ENCODE data around the gene TOM1L1. TPM values are rescaled to one million over a fixed set of nuclear protein-coding genes. Genes with fewer than 3 reads are reported as not detected.

The TOM1L1 gene
- total RNA-seq, 2 experiments from 2014 or later: 0.83 to 0.86 TPM

DNA sequence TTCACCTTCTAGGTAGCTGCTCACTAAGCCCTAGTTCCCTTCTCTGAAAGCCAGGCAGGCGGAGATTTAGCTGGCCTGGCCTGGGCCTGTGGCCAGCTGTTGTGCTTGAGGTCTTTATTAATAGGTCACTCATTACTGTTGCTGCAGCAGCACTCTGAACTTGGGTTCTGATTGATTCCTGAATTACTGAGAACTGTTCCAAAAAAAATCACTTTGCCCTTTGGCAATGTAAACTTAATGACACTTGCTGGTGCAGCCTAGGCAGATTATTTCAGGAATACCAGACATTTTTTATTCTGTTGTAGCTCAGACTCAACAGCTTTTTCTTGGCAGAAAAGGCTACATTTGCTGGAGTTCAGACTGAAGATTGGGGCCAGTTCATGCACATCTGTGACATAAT is 2.7 kb downstream of the TOM1L1 start:
- no peak overlapping the region for H3K27ac Mint-ChIP-seq
- CTCF ChIA-PET: no interaction called here
- POLR2A ChIA-PET: no interaction called here
- no peaks in the 10 kb centered on the region for H3K9me3 Mint-ChIP-seq
- H3K4me1 Mint-ChIP-seq: peaks cover 11% of the 10 kb centered on the region
- no peaks in the 10 kb centered on the region for H3K36me3 Mint-ChIP-seq (ENCODE audit: low read depth)
- H3K4me3 Mint-ChIP-seq: no peak overlapping the region
- DNase-seq: no peak
- peaks cover 29% of the 10 kb centered on the region for H3K27me3 Mint-ChIP-seq

DNA sequence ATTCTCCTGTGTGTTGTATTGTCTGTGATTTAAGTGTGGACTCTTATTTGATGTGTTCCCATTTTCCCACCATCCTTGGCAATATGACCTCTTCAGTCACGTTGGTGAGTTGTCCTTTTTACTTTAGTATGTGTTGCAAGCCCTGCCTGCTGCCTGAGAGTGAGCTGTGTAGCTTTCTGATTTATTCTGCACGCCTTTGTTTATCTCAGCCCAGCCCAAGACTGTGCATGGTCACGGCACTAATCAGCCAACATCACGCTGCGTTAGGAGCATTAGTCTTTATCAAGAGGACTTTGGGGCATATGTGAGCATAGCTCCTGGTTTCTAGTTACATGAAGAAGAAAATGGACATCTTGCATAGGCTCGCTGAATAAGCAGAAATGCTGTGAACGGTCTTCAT is 6.0 kb downstream of the TOM1L1 start:
- no peak for DNase-seq
- Mint-ChIP-seq H3K27ac (no peak overlapping the region), H3K4me3 (no peak overlapping the region), H3K27me3 (peaks cover 3% of the 10 kb centered on the region), H3K4me1 (peaks cover 2% of the 10 kb centered on the region), H3K36me3 (ENCODE audit: low read depth) (no peaks in the 10 kb centered on the region), H3K9me3 (no peaks in the 10 kb centered on the region)
- CTCF ChIA-PET: no interaction called here
- POLR2A ChIA-PET: no interaction called here

- POLR2A ChIA-PET: no interaction called here
- H3K27ac Mint-ChIP-seq: no peak overlapping the region
- CTCF ChIA-PET: no interaction called here
- no peak for DNase-seq
- no peaks in the 10 kb centered on the region for H3K9me3 Mint-ChIP-seq
- no peak overlapping the region for H3K4me3 Mint-ChIP-seq
- no peaks in the 10 kb centered on the region for H3K36me3 Mint-ChIP-seq (ENCODE audit: low read depth)
- H3K27me3 Mint-ChIP-seq: peaks cover 2% of the 10 kb centered on the region
- peaks cover 2% of the 10 kb centered on the region for H3K4me1 Mint-ChIP-seq
Observed at GRCh38 chr17:54907376-54907775, 6.7 kb downstream of the TOM1L1 start.

GRCh38 chr17:54909766-54910165 is 9.1 kb downstream of the TOM1L1 start:
- CTCF ChIA-PET: no interaction called here
- Mint-ChIP-seq H3K27me3 (no peaks in the 10 kb centered on the region), H3K4me3 (no peak overlapping the region), H3K27ac (no peak overlapping the region), H3K36me3 (ENCODE audit: low read depth) (no peaks in the 10 kb centered on the region), H3K9me3 (no peaks in the 10 kb centered on the region), H3K4me1 (no peaks in the 10 kb centered on the region)
- POLR2A ChIA-PET: no interaction called here
- no peak for DNase-seq

DNA sequence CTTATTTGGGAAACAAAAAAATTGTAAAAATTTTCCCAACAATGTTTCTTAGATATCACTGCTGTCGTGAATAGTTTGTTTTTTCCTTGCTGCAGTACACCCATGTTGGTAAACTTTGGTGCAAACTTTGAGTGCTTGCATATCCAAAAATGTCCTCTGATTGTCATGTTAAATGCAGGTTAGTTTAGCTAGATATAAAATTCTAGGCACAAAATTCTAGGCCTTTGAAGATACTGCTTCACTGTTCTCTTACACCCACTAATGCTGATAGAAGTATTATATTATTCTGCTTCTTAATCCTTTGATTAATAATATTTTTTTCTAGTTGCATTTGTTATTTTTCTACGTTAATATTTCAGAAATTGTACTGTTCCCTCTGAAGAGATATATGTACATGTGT is 16.1 kb downstream of the TOM1L1 start:
- POLR2A ChIA-PET: no interaction called here

DNA sequence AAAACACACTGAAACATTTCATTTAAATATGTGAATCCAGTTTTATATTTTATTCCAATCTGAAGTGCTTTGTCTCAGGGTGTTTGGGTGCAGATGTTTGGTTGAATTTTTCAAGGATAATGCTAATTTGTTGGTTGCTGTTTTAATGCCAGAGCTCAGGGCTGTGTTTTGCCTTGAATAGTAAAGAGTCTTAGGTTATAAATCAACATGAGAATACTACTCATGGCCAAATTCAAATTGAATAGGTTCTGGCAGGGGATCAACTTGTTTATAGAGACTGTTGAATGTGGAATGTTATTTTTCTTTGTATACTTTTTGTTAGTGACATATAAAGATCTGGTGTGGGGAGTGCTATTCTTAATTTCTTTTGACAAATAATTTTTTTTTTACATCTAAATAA is 18.8 kb downstream of the TOM1L1 start:
- no peaks in the 10 kb centered on the region for H3K27me3 Mint-ChIP-seq
- POLR2A ChIA-PET: no interaction called here
- H3K4me3 Mint-ChIP-seq: no peak overlapping the region
- H3K36me3 Mint-ChIP-seq (ENCODE audit: low read depth): no peaks in the 10 kb centered on the region
- no peaks in the 10 kb centered on the region for H3K4me1 Mint-ChIP-seq
- CTCF ChIA-PET: no interaction called here
- no peak for DNase-seq
- H3K27ac Mint-ChIP-seq: no peak overlapping the region
- peaks cover 9% of the 10 kb centered on the region for H3K9me3 Mint-ChIP-seq

More for the DNA sequence above, 16.1 kb downstream of the TOM1L1 start:
- Mint-ChIP-seq H3K9me3 (peaks cover 9% of the 10 kb centered on the region), H3K4me1 (no peaks in the 10 kb centered on the region), H3K36me3 (ENCODE audit: low read depth) (no peaks in the 10 kb centered on the region), H3K27me3 (no peaks in the 10 kb centered on the region), H3K4me3 (no peak overlapping the region), H3K27ac (no peak overlapping the region)
- CTCF ChIA-PET: no interaction called here
- DNase-seq: no peak

DNA sequence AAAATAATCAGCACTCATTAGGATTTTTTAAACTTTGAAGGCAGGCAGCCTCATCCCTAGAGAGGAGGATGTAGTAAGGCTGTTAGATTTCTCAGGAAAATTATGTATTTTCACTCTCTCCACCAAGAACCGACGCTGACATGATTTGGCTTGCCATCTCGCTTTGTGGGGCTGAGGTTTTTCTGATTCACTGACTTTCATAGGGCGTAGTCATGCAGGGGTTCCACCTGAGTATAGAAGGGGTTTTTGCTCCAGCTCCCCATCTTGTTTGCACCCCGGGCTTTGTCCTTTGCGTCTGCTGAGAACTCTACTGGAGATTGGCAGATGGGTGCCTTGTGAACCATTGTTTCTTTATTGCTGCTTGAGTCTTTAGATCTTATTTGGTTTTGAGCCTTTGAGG is 20.2 kb downstream of the TOM1L1 start:
- CTCF ChIA-PET: no interaction called here

DNA sequence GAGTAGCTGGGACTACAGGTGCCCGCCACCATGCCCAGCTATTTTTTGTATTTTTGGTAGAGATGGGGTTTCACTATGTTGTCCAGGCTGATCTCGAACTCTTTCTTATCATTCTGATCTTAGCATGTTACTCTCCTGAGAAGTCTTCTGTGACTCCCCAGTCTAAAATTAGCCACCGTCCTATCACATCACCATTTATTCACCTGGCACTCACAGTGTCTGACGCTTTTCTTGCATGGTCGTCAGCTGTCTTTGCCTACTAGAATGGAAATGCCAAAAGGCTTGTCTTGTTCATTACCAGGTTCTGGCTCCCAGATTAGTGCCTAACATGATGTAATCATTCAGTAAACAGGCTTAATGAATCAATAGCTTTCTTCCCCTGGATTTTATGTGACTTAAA is 23.8 kb downstream of the TOM1L1 start:
- POLR2A ChIA-PET: no interaction called here
- DNase-seq: no peak
- CTCF ChIA-PET: no interaction called here
- H3K27ac Mint-ChIP-seq: no peak overlapping the region
- no peaks in the 10 kb centered on the region for H3K4me1 Mint-ChIP-seq
- H3K36me3 Mint-ChIP-seq (ENCODE audit: low read depth): no peaks in the 10 kb centered on the region
- H3K9me3 Mint-ChIP-seq: no peaks in the 10 kb centered on the region
- peaks cover 10% of the 10 kb centered on the region for H3K27me3 Mint-ChIP-seq
- H3K4me3 Mint-ChIP-seq: no peak overlapping the region

More for the DNA sequence above, 20.2 kb downstream of the TOM1L1 start:
- DNase-seq: no peak
- H3K9me3 Mint-ChIP-seq: peaks cover 9% of the 10 kb centered on the region
- POLR2A ChIA-PET: no interaction called here
- H3K4me3 Mint-ChIP-seq: no peak overlapping the region
- H3K4me1 Mint-ChIP-seq: no peaks in the 10 kb centered on the region
- no peaks in the 10 kb centered on the region for H3K27me3 Mint-ChIP-seq
- H3K36me3 Mint-ChIP-seq (ENCODE audit: low read depth): no peaks in the 10 kb centered on the region
- no peak overlapping the region for H3K27ac Mint-ChIP-seq

- no peak overlapping the region for H3K27ac Mint-ChIP-seq
- ChIA-PET CTCF (interaction anchor here (1.1 kb wide), 1 partner anchor 15 kb away, joined by 3 read pairs; no protein-coding TSS in a partner anchor), POLR2A (no interaction called here)
- H3K4me1 Mint-ChIP-seq: no peaks in the 10 kb centered on the region
- DNase-seq: no peak
- H3K27me3 Mint-ChIP-seq: peaks cover 10% of the 10 kb centered on the region
- H3K4me3 Mint-ChIP-seq: no peak overlapping the region
- H3K9me3 Mint-ChIP-seq: no peaks in the 10 kb centered on the region
- no peaks in the 10 kb centered on the region for H3K36me3 Mint-ChIP-seq (ENCODE audit: low read depth)
Observed at GRCh38 chr17:54927525-54927924, 26.9 kb downstream of the TOM1L1 start.

DNA sequence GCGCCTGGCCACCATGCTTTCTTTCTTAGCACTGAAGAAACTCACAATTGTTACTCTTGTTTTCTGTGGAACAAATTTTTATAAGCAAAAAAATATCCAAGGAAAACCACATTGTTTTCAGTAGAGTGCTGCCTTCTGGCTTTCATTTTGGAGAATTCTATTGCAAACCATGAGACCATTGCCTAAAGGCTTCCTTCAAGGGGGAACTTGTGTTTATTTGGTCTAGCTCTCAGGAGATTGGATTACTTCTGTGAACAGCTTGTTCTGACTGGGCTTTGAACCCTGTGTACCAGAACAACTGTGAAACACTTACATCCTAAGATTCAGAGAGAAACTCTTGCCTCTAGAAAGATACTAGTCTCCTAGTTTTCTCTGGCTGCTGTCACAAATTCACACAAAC is 32.1 kb downstream of the TOM1L1 start:
- H3K36me3 Mint-ChIP-seq (ENCODE audit: low read depth): no peaks in the 10 kb centered on the region
- peaks cover 5% of the 10 kb centered on the region for H3K27me3 Mint-ChIP-seq
- no peak overlapping the region for H3K27ac Mint-ChIP-seq
- H3K4me1 Mint-ChIP-seq: no peaks in the 10 kb centered on the region
- ChIA-PET POLR2A (no interaction called here), CTCF (no interaction called here)
- no peaks in the 10 kb centered on the region for H3K9me3 Mint-ChIP-seq
- no peak for DNase-seq
- H3K4me3 Mint-ChIP-seq: no peak overlapping the region

DNA sequence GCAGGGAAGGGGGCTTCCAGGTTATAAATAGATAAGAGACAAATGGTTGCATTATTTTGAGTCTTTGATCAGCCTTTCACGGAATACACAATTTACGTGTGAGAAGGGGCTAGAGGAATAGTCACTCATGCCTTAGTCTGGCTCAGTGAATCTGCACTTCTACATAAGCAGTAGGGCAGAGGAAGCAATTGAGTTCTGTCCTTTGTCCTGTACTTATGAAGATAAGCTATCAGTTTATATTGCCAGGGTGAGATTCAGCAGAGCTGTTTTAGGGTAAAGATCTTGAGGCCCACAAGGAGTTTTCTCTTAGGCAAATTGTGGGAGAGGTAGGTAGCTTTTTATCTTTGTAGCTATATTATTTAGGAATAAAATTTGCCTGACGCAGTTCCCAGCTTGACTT is 33.3 kb downstream of the TOM1L1 start:
- H3K4me1 Mint-ChIP-seq: no peaks in the 10 kb centered on the region
- H3K4me3 Mint-ChIP-seq: no peak overlapping the region
- ChIA-PET CTCF (no interaction called here), POLR2A (no interaction called here)
- no peak overlapping the region for H3K27ac Mint-ChIP-seq
- DNase-seq: no peak
- no peaks in the 10 kb centered on the region for H3K36me3 Mint-ChIP-seq (ENCODE audit: low read depth)
- H3K9me3 Mint-ChIP-seq: no peaks in the 10 kb centered on the region
- H3K27me3 Mint-ChIP-seq: peaks cover under 1% of the 10 kb centered on the region

GRCh38 chr17:54935471-54935870 is 34.8 kb downstream of the TOM1L1 start:
- POLR2A ChIA-PET: no interaction called here
- CTCF ChIA-PET: no interaction called here

GRCh38 chr17:54937018-54937417 is 36.4 kb downstream of the TOM1L1 start:
- Mint-ChIP-seq H3K4me1 (no peaks in the 10 kb centered on the region), H3K4me3 (no peak overlapping the region), H3K36me3 (ENCODE audit: low read depth) (no peaks in the 10 kb centered on the region), H3K9me3 (no peaks in the 10 kb centered on the region), H3K27ac (no peak overlapping the region), H3K27me3 (no peaks in the 10 kb centered on the region)
- DNase-seq: no peak
- POLR2A ChIA-PET: no interaction called here
- CTCF ChIA-PET: no interaction called here

More at GRCh38 chr17:54935471-54935870, 34.8 kb downstream of the TOM1L1 start:
- no peaks in the 10 kb centered on the region for H3K36me3 Mint-ChIP-seq (ENCODE audit: low read depth)
- H3K27ac Mint-ChIP-seq: no peak overlapping the region
- no peak overlapping the region for H3K4me3 Mint-ChIP-seq
- no peaks in the 10 kb centered on the region for H3K9me3 Mint-ChIP-seq
- no peak for DNase-seq
- H3K27me3 Mint-ChIP-seq: no peaks in the 10 kb centered on the region
- no peaks in the 10 kb centered on the region for H3K4me1 Mint-ChIP-seq

DNA sequence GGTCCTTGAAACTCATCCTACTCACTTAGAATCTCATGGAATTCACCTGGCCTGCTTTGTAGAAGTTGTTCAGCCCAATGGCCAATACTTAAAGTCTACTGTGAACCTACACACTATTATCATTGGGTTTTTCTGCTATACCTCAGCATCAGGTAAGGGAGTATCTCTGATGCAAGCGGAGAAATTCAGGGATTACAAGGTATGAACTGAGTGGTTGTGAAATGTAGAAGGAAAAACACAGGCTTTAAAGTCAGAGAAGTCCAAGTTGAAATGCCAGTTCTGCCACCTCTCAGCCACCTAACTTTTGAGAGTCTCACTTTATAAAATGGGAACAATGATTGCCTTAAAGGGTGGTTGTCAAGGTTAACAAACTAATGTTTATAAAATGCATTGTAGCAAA is 36.8 kb downstream of the TOM1L1 start:
- POLR2A ChIA-PET: no interaction called here
- Mint-ChIP-seq H3K9me3 (no peaks in the 10 kb centered on the region), H3K36me3 (ENCODE audit: low read depth) (no peaks in the 10 kb centered on the region)

GRCh38 chr17:54941285-54941684 is 40.6 kb downstream of the TOM1L1 start:
- H3K27ac Mint-ChIP-seq: no peak overlapping the region
- H3K4me3 Mint-ChIP-seq: no peak overlapping the region
- CTCF ChIA-PET: no interaction called here
- no peaks in the 10 kb centered on the region for H3K4me1 Mint-ChIP-seq
- no peaks in the 10 kb centered on the region for H3K36me3 Mint-ChIP-seq (ENCODE audit: low read depth)
- H3K27me3 Mint-ChIP-seq: no peaks in the 10 kb centered on the region
- no peak for DNase-seq
- no peaks in the 10 kb centered on the region for H3K9me3 Mint-ChIP-seq
- POLR2A ChIA-PET: no interaction called here

More for the DNA sequence above, 36.8 kb downstream of the TOM1L1 start:
- Mint-ChIP-seq H3K27ac (no peak overlapping the region), H3K4me3 (no peak overlapping the region), H3K27me3 (no peaks in the 10 kb centered on the region), H3K4me1 (no peaks in the 10 kb centered on the region)
- CTCF ChIA-PET: no interaction called here
- no peak for DNase-seq
